Colonic mucosa (tissue), 4 donors: Measurements from ENCODE around the gene DDX59. TPM values are rescaled to one million over a fixed set of nuclear protein-coding genes. Genes with fewer than 3 reads are reported as not detected.

Experiments
- DNase-seq: peaks from one replicate; pipeline ENCODE4 v3.0.0-alpha.2; 2020
- H3K27ac ChIP-seq: fragments of 200-600 bp; one replicate; pipeline ENCODE4 v1.8.0; 2021
- H3K27me3 ChIP-seq: fragments of 200-600 bp; one replicate; pipeline ENCODE4 v1.8.0; 2021
- H3K36me3 ChIP-seq: fragments of 200-600 bp; one replicate; pipeline ENCODE4 v1.8.0; 2021
- H3K4me1 ChIP-seq: fragments of 200-600 bp; one replicate; pipeline ENCODE4 v1.8.0; 2021; ENCODE audit warnings: mild to moderate bottlenecking
- H3K4me3 ChIP-seq: fragments of 200-600 bp; one replicate; pipeline ENCODE4 v1.8.0; 2021
- H3K9ac ChIP-seq, 2 donors: one replicate each; pipeline ENCODE4 v1.7.0; 2013; ENCODE audit warnings: control low read depth in 2 of 2, low read depth in 2 of 2, low read length in 2 of 2
- H3K9me3 ChIP-seq: fragments of 200-600 bp; one replicate; pipeline ENCODE4 v1.8.0; 2021
- CTCF ChIP-seq: fragments of 200-600 bp; IDR thresholded peaks from one replicate; pipeline ENCODE4 v1.8.0; 2022; ENCODE audit warnings: antibody characterized with exemption, mild to moderate bottlenecking
- intact Hi-C: fragments of 100-400 bp; cut with DNase I; formaldehyde crosslinking; loops from one replicate; pipeline ENCODE4 v1.14.1; 2022
- total RNA-seq, 2 donors: library from RNA; stranded (reverse); fragmentation: NEBNext Ultra II Directional in 1 of 2; extraction: Animal tissue kit (Norgen Biotek cat#: 25700) in 1 of 2; gene quantifications; one replicate each; pipeline ENCODE4 v1.2.1, GENCODE V29; 2021
- donor health status: healthy.
- donor health status: DM: no; HTN: no; CAD: no.
- donor health status: DM: no; HTN: no; CAD: no.

Gene DDX59
- total RNA-seq, 2 donors from 2014 or later = 10.2 to 14.6 TPM

GRCh38 chr1:200624679-200625335, 44.9 kb downstream of the DDX59 start:
- Histone ChIP-seq H3K36me3 (no peaks in the 10 kb centered on the region), H3K27me3 (no peaks in the 10 kb centered on the region), H3K9me3 (no peaks in the 10 kb centered on the region), H3K27ac (no peak overlapping the region), H3K4me3 (no peak overlapping the region), H3K9ac (no peak overlapping the region), H3K4me1 (no peaks in the 10 kb centered on the region)
- no peak for TF ChIP-seq CTCF
- intact Hi-C loops = loop anchor here (10.0 kb wide), 2 partner anchors 210 to 420 kb away; no protein-coding TSS in a partner anchor
- DNase-seq = no peak

- Histone ChIP-seq H3K36me3 (no peaks in the 10 kb centered on the region), H3K4me1 (no peaks in the 10 kb centered on the region), H3K27ac (no peak within 1 kb of the TSS), H3K9me3 (no peaks in the 10 kb centered on the region), H3K9ac (peak within 1 kb of the TSS; percentile 23 to 71), H3K27me3 (no peaks in the 10 kb centered on the region), H3K4me3 (peak within 1 kb of the TSS; percentile 73)
- no peak for TF ChIP-seq CTCF
- DNase-seq = peak; percentile 96
- intact Hi-C loops = loop anchor here (2.0 to 10.0 kb wide), 3 partner anchors 182 to 424 kb away; no protein-coding TSS in a partner anchor
These were observed 49.2 kb downstream of the DDX59 start, which contains the start of gene KIF14 for GRCh38 chr1:200620273-200621131. KIF14 (minus strand) TSS chr1:200620751; CDS start chr1:200618723, 2,028 bp downstream.

GRCh38 chr1:200619894-200620272, 49.8 kb downstream of the DDX59 start:
- Histone ChIP-seq H3K27ac (no peak overlapping the region), H3K4me1 (no peaks in the 10 kb centered on the region), H3K4me3 (peak overlapping the region; percentile 73), H3K9me3 (no peaks in the 10 kb centered on the region), H3K27me3 (no peaks in the 10 kb centered on the region), H3K9ac (peak overlapping the region in 1 of 2 donors; percentile 23), H3K36me3 (no peaks in the 10 kb centered on the region)
- intact Hi-C loops = loop anchor here (2.0 to 10.0 kb wide), 3 partner anchors 183 to 425 kb away; no protein-coding TSS in a partner anchor
- no peak for DNase-seq
- TF ChIP-seq CTCF = no peak

- Histone ChIP-seq H3K27me3 (no peaks in the 10 kb centered on the region), H3K4me1 (no peaks in the 10 kb centered on the region), H3K27ac (no peak overlapping the region), H3K36me3 (no peaks in the 10 kb centered on the region), H3K9ac (no peak overlapping the region), H3K9me3 (no peaks in the 10 kb centered on the region), H3K4me3 (no peak overlapping the region)
- no peak for TF ChIP-seq CTCF
- DNase-seq = no peak
- intact Hi-C loops = no loop called here
These were observed 58.9 kb downstream of the DDX59 start for GRCh38 chr1:200610846-200611245.

- no peaks in the 10 kb centered on the region for H3K9me3 ChIP-seq
These were observed 67.1 kb downstream of the DDX59 start for GRCh38 chr1:200602632-200603031.

More at GRCh38 chr1:200602632-200603031, 67.1 kb downstream of the DDX59 start:
- intact Hi-C loops = no loop called here
- DNase-seq = no peak
- Histone ChIP-seq H3K27me3 (no peaks in the 10 kb centered on the region), H3K36me3 (no peaks in the 10 kb centered on the region), H3K9ac (no peak overlapping the region), H3K4me3 (no peak overlapping the region), H3K27ac (no peak overlapping the region), H3K4me1 (no peaks in the 10 kb centered on the region)
- no peak for TF ChIP-seq CTCF

Other genes with a start within 250 kb of the DDX59 start
- 1 to 10 TPM; 2.7 to 8.2 TPM for gene KIF14, start 49.2 kb downstream of the DDX59 start, total RNA-seq
- 1 to 10 TPM; 5.4 to 7.5 TPM for gene CAMSAP2, start 69.0 kb upstream of the DDX59 start, total RNA-seq
- under 1 TPM; 0.19 to 0.27 TPM for gene GPR25, start 203.1 kb upstream of the DDX59 start, total RNA-seq
- gene INAVA, start 225.0 kb upstream of the DDX59 start, total RNA-seq = 100 to 1,000 TPM; 127 to 167 TPM